Renal cortex interstitium (tissue), 15 donors: ENCODE data around the gene CDK17. TPM values are rescaled to one million over a fixed set of nuclear protein-coding genes. Genes with fewer than 3 reads are reported as not detected.
"Not testable (repeated sequence)": the region's sequence is repeated elsewhere in the genome, so short reads cannot be mapped to it uniquely, and the experiment has no call there.

ENCODE experiments used
- DNase-seq, 11 donors: peaks; one replicate each; pipeline ENCODE4 v3.0.0-alpha.2; 2013; ENCODE audit warnings: low read depth in 9 of 11, low spot score in 4 of 11; ENCODE audit errors: extremely low read depth in 1 of 11
- long read RNA-seq, 16 experiments: transcript quantifications; one replicate each; lab custom pipeline, GENCODE V29; 2026
- polyA plus RNA-seq, 3 donors: library from polyadenylated mRNA; unstranded; fragments of 120-200 nt; gene quantifications; one replicate each; pipeline ENCODE4 v1.2.1, GENCODE V29; 2013; ENCODE audit not compliant: insufficient read length in 3 of 3

CDK17 gene
- 10 to 100 TPM; 32.0 to 43.3 (median 36.7) TPM for polyA plus RNA-seq
- long read RNA-seq, donor 1, full-length matches to known transcripts, result 6 of 12 reads
- long read RNA-seq, donor 1, partial matches to known transcripts, result 6 of 12 reads
- long read RNA-seq, donor 1, other reads (novel, unspliced or antisense), result 0 of 12 reads
- long read RNA-seq, donor 2, full-length matches to known transcripts, result 3 of 8 reads
- long read RNA-seq, donor 2, partial matches to known transcripts, result 5 of 8 reads
- long read RNA-seq, donor 2, other reads (novel, unspliced or antisense), result 0 of 8 reads
- long read RNA-seq, donor 3, full-length matches to known transcripts, result 6 of 6 reads
- long read RNA-seq, donor 3, partial matches to known transcripts, result 0 of 6 reads
- long read RNA-seq, donor 3, other reads (novel, unspliced or antisense), result 0 of 6 reads
- long read RNA-seq, donor 4, full-length matches to known transcripts, result 3 of 3 reads
- long read RNA-seq, donor 4, partial matches to known transcripts, result 0 of 3 reads
- long read RNA-seq, donor 4, other reads (novel, unspliced or antisense), result 0 of 3 reads
- long read RNA-seq, donor 5, result 0 reads
- long read RNA-seq, donor 6, full-length matches to known transcripts, result 2 of 2 reads
- long read RNA-seq, donor 6, partial matches to known transcripts, result 0 of 2 reads
- long read RNA-seq, donor 6, other reads (novel, unspliced or antisense), result 0 of 2 reads
- long read RNA-seq, donor 7, partial matches to known transcripts, result 0 of 4 reads
- long read RNA-seq, donor 7, other reads (novel, unspliced or antisense), result 0 of 4 reads
- long read RNA-seq, donor 8, full-length matches to known transcripts, result 9 of 9 reads
- long read RNA-seq, donor 8, partial matches to known transcripts, result 0 of 9 reads
- long read RNA-seq, donor 8, other reads (novel, unspliced or antisense), result 0 of 9 reads
- long read RNA-seq, donor 9, full-length matches to known transcripts, result 7 of 7 reads
- long read RNA-seq, donor 9, partial matches to known transcripts, result 0 of 7 reads
- long read RNA-seq, donor 9, other reads (novel, unspliced or antisense), result 0 of 7 reads
- long read RNA-seq, donor 10, full-length matches to known transcripts, result 6 of 6 reads
- long read RNA-seq, donor 10, partial matches to known transcripts, result 0 of 6 reads
- long read RNA-seq, donor 10, other reads (novel, unspliced or antisense), result 0 of 6 reads
- long read RNA-seq, donor 11, full-length matches to known transcripts, result 3 of 3 reads
- long read RNA-seq, donor 11, partial matches to known transcripts, result 0 of 3 reads
- long read RNA-seq, donor 11, other reads (novel, unspliced or antisense), result 0 of 3 reads
- long read RNA-seq, donor 12, full-length matches to known transcripts, result 2 of 2 reads
- long read RNA-seq, donor 12, partial matches to known transcripts, result 0 of 2 reads
- long read RNA-seq, donor 12, other reads (novel, unspliced or antisense), result 0 of 2 reads
- long read RNA-seq, donor 13, result 0 reads
- long read RNA-seq, donor 14, full-length matches to known transcripts, result 5 of 5 reads
- long read RNA-seq, donor 14, partial matches to known transcripts, result 0 of 5 reads
- long read RNA-seq, donor 14, other reads (novel, unspliced or antisense), result 0 of 5 reads
- long read RNA-seq, donor 15, full-length matches to known transcripts, result 1 of 1 reads
- long read RNA-seq, donor 15, partial matches to known transcripts, result 0 of 1 reads
- long read RNA-seq, donor 15, other reads (novel, unspliced or antisense), result 0 of 1 reads
- long read RNA-seq, donor 16, full-length matches to known transcripts, result 17 of 22 reads
- long read RNA-seq, donor 16, partial matches to known transcripts, result 5 of 22 reads
- long read RNA-seq, donor 16, other reads (novel, unspliced or antisense), result 0 of 22 reads

- peak; percentile 59 to 82 (median 74) for DNase-seq
Observed at GRCh38 chr12:96399919-96400630, at the start of gene CDK17. CDK17 (minus strand) TSS chr12:96400439; CDS start chr12:96334836, 65,603 bp downstream.

GRCh38 chr12:96448300-96448699 lies 48.1 kb upstream of the CDK17 start:
- DNase-seq, result no peak

- DNase-seq, result no peak
Observed at GRCh38 chr12:96447256-96447655, 47.0 kb upstream of the CDK17 start.

- DNase-seq, result peak in 3 of 11 donors; percentile 7 to 27 (median 16)
Observed at GRCh38 chr12:96445691-96446583, 45.7 kb upstream of the CDK17 start.

- no peak for DNase-seq
Observed at GRCh38 chr12:96444399-96444798, 44.2 kb upstream of the CDK17 start.

- DNase-seq, result no peak
Observed at GRCh38 chr12:96442906-96443305, 42.7 kb upstream of the CDK17 start.

- no peak for DNase-seq
Observed at GRCh38 chr12:96441816-96442215, 41.6 kb upstream of the CDK17 start.

- no peak for DNase-seq
Observed at GRCh38 chr12:96438330-96438729, 38.1 kb upstream of the CDK17 start.

GRCh38 chr12:96437171-96437445 lies 36.9 kb upstream of the CDK17 start:
- no peak for DNase-seq

GRCh38 chr12:96436366-96437170 lies 36.3 kb upstream of the CDK17 start:
- no peak for DNase-seq

- no peak for DNase-seq
Observed at GRCh38 chr12:96434107-96434506, 33.9 kb upstream of the CDK17 start.

- not testable (repeated sequence) for DNase-seq
Observed at GRCh38 chr12:96432496-96433321, 32.5 kb upstream of the CDK17 start.

GRCh38 chr12:96431067-96431466 lies 30.8 kb upstream of the CDK17 start:
- no peak for DNase-seq

- peak in 4 of 11 donors; percentile 12 to 41 (median 40) for DNase-seq
Observed at GRCh38 chr12:96427269-96427729, 27.1 kb upstream of the CDK17 start.

GRCh38 chr12:96425951-96426350 lies 25.7 kb upstream of the CDK17 start:
- no peak for DNase-seq
